AG10803 (cell line): ENCODE measurements around the gene STK32B.

Experiments used
- DNase-seq: peaks from one replicate; pipeline ENCODE4 v3.0.0; 2010; ENCODE audit warnings: low read depth
- H3K4me3 ChIP-seq: 2 replicates; pipeline ENCODE4 v1.5.1; 2011; ENCODE audit warnings: mild to moderate bottlenecking, low read length, control low read depth
- CTCF ChIP-seq: conservative IDR thresholded peaks from 2 replicates; pipeline ENCODE4 v1.5.1; 2011; ENCODE audit warnings: mild to moderate bottlenecking, low read length, control low read depth, inconsistent platforms

The STK32B gene

GRCh38 chr4:5364406-5364805, 313.1 kb downstream of the STK32B start:
- TF ChIP-seq CTCF, result no peak

GRCh38 chr4:5365071-5366008, 314.1 kb downstream of the STK32B start:
- peak; percentile 98 for DNase-seq
- no peak overlapping the region for H3K4me3 ChIP-seq
- TF ChIP-seq CTCF, result no peak

More at GRCh38 chr4:5364406-5364805, 313.1 kb downstream of the STK32B start:
- DNase-seq, result no peak
- H3K4me3 ChIP-seq, result no peak overlapping the region

GRCh38 chr4:5366009-5366386, 314.7 kb downstream of the STK32B start:
- no peak overlapping the region for H3K4me3 ChIP-seq
- no peak for DNase-seq
- no peak for TF ChIP-seq CTCF

GRCh38 chr4:5366421-5366820, 315.1 kb downstream of the STK32B start:
- H3K4me3 ChIP-seq, result no peak overlapping the region
- peak; percentile 77 for DNase-seq
- no peak for TF ChIP-seq CTCF

- H3K4me3 ChIP-seq, result no peak overlapping the region
- no peak for TF ChIP-seq CTCF
- no peak for DNase-seq
These were observed 317.1 kb downstream of the STK32B start for GRCh38 chr4:5368426-5368825.

- DNase-seq, result peak; percentile 59
- H3K4me3 ChIP-seq, result no peak overlapping the region
- TF ChIP-seq CTCF, result no peak
These were observed 319.0 kb downstream of the STK32B start for GRCh38 chr4:5370286-5370685.
